Measurements from ENCODE around the gene SAP30.

The SAP30 gene

GRCh38 chr4:173415092-173415491 lies 44.3 kb downstream of the SAP30 start:
- TF ChIP-seq CTCF (IDR thresholded peaks at IDR 0.05; ENCODE audit: low read depth, low read length) = no peak
- no peak overlapping the region for H3K4me3 ChIP-seq (ENCODE audit: low read depth, low read length)

GRCh38 chr4:173415885-173416653 lies 45.3 kb downstream of the SAP30 start:
- TF ChIP-seq CTCF (IDR thresholded peaks at IDR 0.05; ENCODE audit: low read depth, low read length) = no peak
- no peak overlapping the region for H3K4me3 ChIP-seq (ENCODE audit: low read depth, low read length)

- no peak overlapping the region for H3K4me3 ChIP-seq (ENCODE audit: low read depth, low read length)
- TF ChIP-seq CTCF (IDR thresholded peaks at IDR 0.05; ENCODE audit: low read depth, low read length) = no peak
These were observed 47.1 kb downstream of the SAP30 start for GRCh38 chr4:173417833-173418232.

- H3K4me3 ChIP-seq (ENCODE audit: low read depth, low read length) = no peak overlapping the region
- TF ChIP-seq CTCF (IDR thresholded peaks at IDR 0.05; ENCODE audit: low read depth, low read length) = no peak
These were observed 47.9 kb downstream of the SAP30 start for GRCh38 chr4:173418639-173419038.

DNA sequence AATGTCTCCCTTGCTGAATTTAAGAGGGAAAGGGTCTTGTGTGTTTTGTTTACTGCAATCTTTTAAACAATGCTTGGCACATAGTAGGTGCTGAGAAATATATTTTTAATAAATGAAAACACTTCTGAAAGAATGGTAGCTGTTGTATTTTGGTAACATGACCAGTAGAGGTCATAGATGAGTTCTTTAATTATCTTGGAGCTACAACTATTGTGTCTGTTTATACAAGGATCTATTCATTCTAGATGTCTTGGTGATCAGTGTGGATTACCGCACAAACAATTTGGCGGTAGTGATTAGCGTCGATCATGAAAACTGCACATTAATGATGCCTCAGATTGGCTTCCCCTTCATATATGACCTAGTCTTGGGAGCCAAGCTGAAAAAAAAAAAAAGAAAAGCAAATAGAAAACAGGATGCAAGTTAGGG lies 49.6 kb downstream of the SAP30 start:
- no peak overlapping the region for H3K4me3 ChIP-seq (ENCODE audit: low read depth, low read length)
- TF ChIP-seq CTCF (IDR thresholded peaks at IDR 0.05; ENCODE audit: low read depth, low read length) = 0 out of 2 replicates have a peak, but pooled peaks have one; percentile 8

- H3K4me3 ChIP-seq (ENCODE audit: low read depth, low read length) = no peak overlapping the region
- TF ChIP-seq CTCF (IDR thresholded peaks at IDR 0.05; ENCODE audit: low read depth, low read length) = no peak
These were observed 50.0 kb downstream of the SAP30 start for GRCh38 chr4:173420801-173421200.

GRCh38 chr4:173424899-173425805 lies 54.4 kb downstream of the SAP30 start:
- TF ChIP-seq CTCF (IDR thresholded peaks at IDR 0.05; ENCODE audit: low read depth, low read length) = no peak

More at GRCh38 chr4:173424899-173425805, 54.4 kb downstream of the SAP30 start:
- H3K4me3 ChIP-seq (ENCODE audit: low read depth, low read length) = no peak overlapping the region

All from WI38 (cell line).